SK-N-SH (cell line): ENCODE data around the gene AP4M1.

Source experiments
- CTCF ChIP-seq: fragments of 200-600 bp; sonication (generic); IDR thresholded peaks from 2 replicates; pipeline ENCODE4 v1.6.1; 2017; ENCODE audit warnings: antibody characterized with exemption, mild to moderate bottlenecking, moderate library complexity
- EP300 ChIP-seq, 2 experiments: IDR thresholded peaks; 2 replicates each; pipeline versions ENCODE4 v1.4.0 to v1.6.1; 2012; ENCODE audit warnings: borderline replicate concordance in 1 of 2, low read depth in 1 of 2, low read length in 1 of 2
- FOXJ3 ChIP-seq: sonication (generic); formaldehyde crosslinking; IDR thresholded peaks from 2 replicates; pipeline ENCODE4 v1.5.1; 2020; ENCODE audit warnings: mild to moderate bottlenecking, missing genetic modification reagents
- FOXM1 ChIP-seq: IDR thresholded peaks from 2 replicates; pipeline ENCODE4 v1.4.0; 2012; ENCODE audit warnings: low read depth, mild to moderate bottlenecking
- GABPA ChIP-seq: IDR thresholded peaks from 2 replicates; pipeline ENCODE4 v1.4.0; 2012; ENCODE audit warnings: low read depth, mild to moderate bottlenecking
- NFIC ChIP-seq: IDR thresholded peaks from 2 replicates; pipeline ENCODE4 v1.4.0; 2012; ENCODE audit warnings: borderline replicate concordance
- RAD21 ChIP-seq: IDR thresholded peaks from 2 replicates; pipeline ENCODE4 v1.6.1; 2012; ENCODE audit warnings: mild to moderate bottlenecking, low read length
- RCOR1 ChIP-seq: fragments of 150-350 bp; IDR thresholded peaks from 2 replicates; pipeline ENCODE4 v1.6.1; 2017; ENCODE audit warnings: antibody characterized with exemption, low read length
- RFX5 ChIP-seq: IDR thresholded peaks from 2 replicates; pipeline ENCODE4 v1.6.1; 2012; ENCODE audit warnings: mild to moderate bottlenecking, improper control_type of control experiment, low read length
- SIN3A ChIP-seq: IDR thresholded peaks from 2 replicates; pipeline ENCODE4 v1.6.1; 2012; ENCODE audit warnings: low read depth, mild to moderate bottlenecking, low read length, moderate library complexity, borderline replicate concordance
- SMC3 ChIP-seq: IDR thresholded peaks from 2 replicates; pipeline ENCODE4 v1.6.1; 2012; ENCODE audit warnings: low read depth, low read length, improper control_type of control experiment
- TEAD4 ChIP-seq: IDR thresholded peaks from 2 replicates; pipeline ENCODE4 v1.4.0; 2012; ENCODE audit warnings: mild to moderate bottlenecking, borderline replicate concordance; ENCODE audit not compliant: insufficient read depth
- USF1 ChIP-seq: IDR thresholded peaks from 2 replicates; pipeline ENCODE4 v1.4.0; 2012; ENCODE audit warnings: low read depth, borderline replicate concordance
- USF2 ChIP-seq: fragments of 150-350 bp; IDR thresholded peaks from 2 replicates; pipeline ENCODE4 v1.6.1; 2017; ENCODE audit warnings: antibody characterized with exemption, low read length, low read depth, borderline replicate concordance

GRCh38 chr7:100059251-100059739 lies 42.1 kb upstream of the AP4M1 start:
- no peak for TF ChIP-seq EP300 (IDR thresholded peaks at IDR 0.05; ENCODE audit: borderline replicate concordance in 1 of 2, low read depth in 1 of 2, low read length in 1 of 2)
- no peak for TF ChIP-seq CTCF
- TF ChIP-seq RCOR1 = no peak
- no peak for TF ChIP-seq NFIC
- TF ChIP-seq FOXJ3 (CRISPR knock-in tag) = no peak
- no peak for TF ChIP-seq RAD21
- TF ChIP-seq SIN3A = no peak
- no peak for TF ChIP-seq USF1
- no peak for TF ChIP-seq FOXM1
- TF ChIP-seq USF2 = no peak
- no peak for TF ChIP-seq GABPA
- no peak for TF ChIP-seq SMC3
- TF ChIP-seq TEAD4 = no peak
- no peak for TF ChIP-seq RFX5
